ENCODE data around the gene ZBTB2. TPM values are rescaled to one million over a fixed set of nuclear protein-coding genes. Genes with fewer than 3 reads are reported as not detected.

ZBTB2 gene
- total RNA-seq, 3 donors from 2014 or later = 8.1 to 13.3 (median 11.0) TPM

GRCh38 chr6:151338651-151339200 is 52.6 kb downstream of the ZBTB2 start:
- no peaks in the 10 kb centered on the region for H3K36me3 ChIP-seq (ENCODE audit: low read depth)
- H3K9me3 ChIP-seq = no peaks in the 10 kb centered on the region
- intact Hi-C loops (cut with DNase I, micrococcal nuclease) = loop anchor here in 1 of 2 donors (10.0 kb wide), 1 partner anchor 444 kb away; no protein-coding TSS in a partner anchor
- TF ChIP-seq CTCF (IDR thresholded peaks at IDR 0.05) = no peak
- H3K4me3 ChIP-seq = no peak overlapping the region
- H3K4me1 ChIP-seq (ENCODE audit: low read depth) = no peaks in the 10 kb centered on the region
- no peak for DNase-seq
- ATAC-seq = no peak

- Histone ChIP-seq H3K4me1 (ENCODE audit: low read depth) (no peaks in the 10 kb centered on the region), H3K36me3 (ENCODE audit: low read depth) (no peaks in the 10 kb centered on the region), H3K9me3 (no peaks in the 10 kb centered on the region), H3K4me3 (no peak overlapping the region)
- no peak for DNase-seq
- no peak for TF ChIP-seq CTCF (IDR thresholded peaks at IDR 0.05)
- intact Hi-C loops (cut with DNase I, micrococcal nuclease) = loop anchor here in 1 of 2 donors (10.0 kb wide), 1 partner anchor 441 kb away; no protein-coding TSS in a partner anchor
- no peak for ATAC-seq
Measured at GRCh38 chr6:151335930-151336329, 55.4 kb downstream of the ZBTB2 start.

GRCh38 chr6:151330130-151330696 is 61.1 kb downstream of the ZBTB2 start:
- intact Hi-C loops (cut with DNase I, micrococcal nuclease) = loop anchor here in 1 of 2 donors (10.0 kb wide), 1 partner anchor 435 kb away; no protein-coding TSS in a partner anchor

GRCh38 chr6:151327101-151327500 is 64.3 kb downstream of the ZBTB2 start:
- ATAC-seq (no peak), DNase-seq (no peak)
- H3K36me3 ChIP-seq (ENCODE audit: low read depth) = no peaks in the 10 kb centered on the region
- no peak for TF ChIP-seq CTCF (IDR thresholded peaks at IDR 0.05)
- H3K4me1 ChIP-seq (ENCODE audit: low read depth) = peaks cover 9% of the 10 kb centered on the region
- no peaks in the 10 kb centered on the region for H3K9me3 ChIP-seq
- intact Hi-C loops (cut with DNase I, micrococcal nuclease) = loop anchor here in 1 of 2 donors (5.0 kb wide), 1 partner anchor 435 kb away; no protein-coding TSS in a partner anchor
- no peak overlapping the region for H3K4me3 ChIP-seq

More at GRCh38 chr6:151330130-151330696, 61.1 kb downstream of the ZBTB2 start:
- ATAC-seq (no peak), DNase-seq (no peak)
- Histone ChIP-seq H3K36me3 (ENCODE audit: low read depth) (no peaks in the 10 kb centered on the region), H3K9me3 (no peaks in the 10 kb centered on the region), H3K4me1 (ENCODE audit: low read depth) (no peaks in the 10 kb centered on the region), H3K4me3 (no peak overlapping the region)
- TF ChIP-seq CTCF (IDR thresholded peaks at IDR 0.05) = no peak

GRCh38 chr6:151326116-151326825 is 65.1 kb downstream of the ZBTB2 start:
- no peaks in the 10 kb centered on the region for H3K9me3 ChIP-seq
- peaks cover 9% of the 10 kb centered on the region for H3K4me1 ChIP-seq (ENCODE audit: low read depth)
- H3K36me3 ChIP-seq (ENCODE audit: low read depth) = no peaks in the 10 kb centered on the region
- DNase-seq = no peak
- no peak for TF ChIP-seq CTCF (IDR thresholded peaks at IDR 0.05)
- intact Hi-C loops (cut with DNase I, micrococcal nuclease) = loop anchor here in 1 of 2 donors (5.0 kb wide), 1 partner anchor 434 kb away; no protein-coding TSS in a partner anchor
- no peak overlapping the region for H3K4me3 ChIP-seq
- ATAC-seq = no peak
